HG03095 (cell line): Measurements from ENCODE around the gene XNDC1N.
A peak's percentile ranks its signal among the peaks of the same experiment; 100 is the strongest.

Experiments
- ATAC-seq: cut with Tn5 transposase; IDR thresholded peaks from one replicate; pipeline ENCODE4 v1.9.1; 2021; ENCODE audit warnings: moderate library complexity; ENCODE audit not compliant: unreplicated experiment

The XNDC1N gene

GRCh38 chr11:71927820-71928736 lies at the start of gene XNDC1N:
Gene XNDC1N (minus strand): TSS chr11:71928594. CDS start chr11:71923353, 5,241 bp downstream.
- ATAC-seq = peak; percentile 68

GRCh38 chr11:71977743-71978418 lies 49.5 kb upstream of the XNDC1N start:
- ATAC-seq = no peak

GRCh38 chr11:71977090-71977489 lies 48.7 kb upstream of the XNDC1N start:
- no peak for ATAC-seq

- ATAC-seq = no peak
Observed at GRCh38 chr11:71976551-71976950, 48.2 kb upstream of the XNDC1N start.

- no peak for ATAC-seq
Observed at GRCh38 chr11:71971680-71972079, 43.3 kb upstream of the XNDC1N start.

- no peak for ATAC-seq
Observed at GRCh38 chr11:71964641-71965040, 36.2 kb upstream of the XNDC1N start.

- ATAC-seq = no peak
Observed at GRCh38 chr11:71963468-71963867, 35.1 kb upstream of the XNDC1N start.

- ATAC-seq = no peak
Observed at GRCh38 chr11:71962428-71963038, 34.1 kb upstream of the XNDC1N start.

- ATAC-seq = no peak
Observed at GRCh38 chr11:71955898-71956456, 27.6 kb upstream of the XNDC1N start.

- no peak for ATAC-seq
Observed at GRCh38 chr11:71951741-71952310, 23.4 kb upstream of the XNDC1N start.

- no peak for ATAC-seq
Observed at GRCh38 chr11:71949034-71949433, 20.6 kb upstream of the XNDC1N start.

GRCh38 chr11:71948314-71949027 lies 20.1 kb upstream of the XNDC1N start:
- ATAC-seq = no peak

GRCh38 chr11:71947498-71947897 lies 19.1 kb upstream of the XNDC1N start:
- ATAC-seq = no peak

GRCh38 chr11:71946144-71946571 lies 17.8 kb upstream of the XNDC1N start:
- ATAC-seq = no peak

- ATAC-seq = no peak
Observed at GRCh38 chr11:71940561-71941219, 12.3 kb upstream of the XNDC1N start.

- ATAC-seq = no peak
Observed at GRCh38 chr11:71937826-71938225, 9.4 kb upstream of the XNDC1N start.

GRCh38 chr11:71936825-71937224 lies 8.4 kb upstream of the XNDC1N start:
- ATAC-seq = no peak

GRCh38 chr11:71935338-71935925 lies 7.0 kb upstream of the XNDC1N start:
- ATAC-seq = no peak

GRCh38 chr11:71934213-71934612 lies 5.8 kb upstream of the XNDC1N start:
- no peak for ATAC-seq
